ENCODE data around the gene SCAMP4.

Gene SCAMP4

GRCh38 chr19:1912760-1913505 lies 7.7 kb downstream of the SCAMP4 start:
- DNase-seq (ENCODE audit: low read depth), result no peak

GRCh38 chr19:1913781-1914577 lies 8.8 kb downstream of the SCAMP4 start:
- DNase-seq (ENCODE audit: low read depth), result no peak

- DNase-seq (ENCODE audit: low read depth), result no peak
Measured at GRCh38 chr19:1914826-1915341, 9.7 kb downstream of the SCAMP4 start.

GRCh38 chr19:1917146-1917545 lies 11.9 kb downstream of the SCAMP4 start:
- DNase-seq (ENCODE audit: low read depth), result no peak

- DNase-seq (ENCODE audit: low read depth), result no peak
Measured at GRCh38 chr19:1917926-1918325, 12.7 kb downstream of the SCAMP4 start.

GRCh38 chr19:1918975-1919374 lies 13.8 kb downstream of the SCAMP4 start:
- DNase-seq (ENCODE audit: low read depth), result no peak

GRCh38 chr19:1920644-1921043 lies 15.4 kb downstream of the SCAMP4 start:
- DNase-seq (ENCODE audit: low read depth), result no peak

- no peak for DNase-seq (ENCODE audit: low read depth)
Measured at GRCh38 chr19:1921326-1921725, 16.1 kb downstream of the SCAMP4 start.

- no peak for DNase-seq (ENCODE audit: low read depth)
Measured at GRCh38 chr19:1921825-1922224, 16.6 kb downstream of the SCAMP4 start.

GRCh38 chr19:1922803-1923202 lies 17.6 kb downstream of the SCAMP4 start:
- DNase-seq (ENCODE audit: low read depth), result no peak

GRCh38 chr19:1923319-1923718 lies 18.1 kb downstream of the SCAMP4 start:
- DNase-seq (ENCODE audit: low read depth), result no peak

- DNase-seq (ENCODE audit: low read depth), result no peak
Measured at GRCh38 chr19:1924320-1924961, 19.2 kb downstream of the SCAMP4 start.

GRCh38 chr19:1925544-1925943 lies 20.3 kb downstream of the SCAMP4 start:
- DNase-seq (ENCODE audit: low read depth), result no peak

- DNase-seq (ENCODE audit: low read depth), result peak; percentile 67
Measured at GRCh38 chr19:1929021-1929742, 24.0 kb downstream of the SCAMP4 start.

GRCh38 chr19:1931445-1931844 lies 26.2 kb downstream of the SCAMP4 start:
- DNase-seq (ENCODE audit: low read depth), result no peak

GRCh38 chr19:1932395-1932794 lies 27.2 kb downstream of the SCAMP4 start:
- no peak for DNase-seq (ENCODE audit: low read depth)

GRCh38 chr19:1933244-1933643 lies 28.0 kb downstream of the SCAMP4 start:
- no peak for DNase-seq (ENCODE audit: low read depth)

- no peak for DNase-seq (ENCODE audit: low read depth)
Measured at GRCh38 chr19:1933942-1934341, 28.7 kb downstream of the SCAMP4 start.

- no peak for DNase-seq (ENCODE audit: low read depth)
Measured at GRCh38 chr19:1935484-1936208, 30.4 kb downstream of the SCAMP4 start.

GRCh38 chr19:1936430-1936829 lies 31.2 kb downstream of the SCAMP4 start:
- DNase-seq (ENCODE audit: low read depth), result no peak

GRCh38 chr19:1936916-1937610 lies 31.9 kb downstream of the SCAMP4 start:
- DNase-seq (ENCODE audit: low read depth), result no peak

Data from stimulated activated CD8-positive, alpha-beta memory T cell treated with anti-CD3 and anti-CD28 coated beads, Interleukin-12 subunit alpha, Interleukin-12 subunit beta, amount 100 ng/mL, for 1 hour (primary cell).